Hematopoietic multipotent progenitor cell treated with erythropoietin and hydrocortisone succinate and interleukin-3 and kit ligand, for 6 days (in vitro differentiated cells): ENCODE measurements around the gene ACSS2.

Experiments
- DNase-seq: peaks from one replicate; pipeline ENCODE4 v3.0.0-alpha.2; 2015

The ACSS2 gene, protein sequence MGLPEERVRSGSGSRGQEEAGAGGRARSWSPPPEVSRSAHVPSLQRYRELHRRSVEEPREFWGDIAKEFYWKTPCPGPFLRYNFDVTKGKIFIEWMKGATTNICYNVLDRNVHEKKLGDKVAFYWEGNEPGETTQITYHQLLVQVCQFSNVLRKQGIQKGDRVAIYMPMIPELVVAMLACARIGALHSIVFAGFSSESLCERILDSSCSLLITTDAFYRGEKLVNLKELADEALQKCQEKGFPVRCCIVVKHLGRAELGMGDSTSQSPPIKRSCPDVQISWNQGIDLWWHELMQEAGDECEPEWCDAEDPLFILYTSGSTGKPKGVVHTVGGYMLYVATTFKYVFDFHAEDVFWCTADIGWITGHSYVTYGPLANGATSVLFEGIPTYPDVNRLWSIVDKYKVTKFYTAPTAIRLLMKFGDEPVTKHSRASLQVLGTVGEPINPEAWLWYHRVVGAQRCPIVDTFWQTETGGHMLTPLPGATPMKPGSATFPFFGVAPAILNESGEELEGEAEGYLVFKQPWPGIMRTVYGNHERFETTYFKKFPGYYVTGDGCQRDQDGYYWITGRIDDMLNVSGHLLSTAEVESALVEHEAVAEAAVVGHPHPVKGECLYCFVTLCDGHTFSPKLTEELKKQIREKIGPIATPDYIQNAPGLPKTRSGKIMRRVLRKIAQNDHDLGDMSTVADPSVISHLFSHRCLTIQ

DNA sequence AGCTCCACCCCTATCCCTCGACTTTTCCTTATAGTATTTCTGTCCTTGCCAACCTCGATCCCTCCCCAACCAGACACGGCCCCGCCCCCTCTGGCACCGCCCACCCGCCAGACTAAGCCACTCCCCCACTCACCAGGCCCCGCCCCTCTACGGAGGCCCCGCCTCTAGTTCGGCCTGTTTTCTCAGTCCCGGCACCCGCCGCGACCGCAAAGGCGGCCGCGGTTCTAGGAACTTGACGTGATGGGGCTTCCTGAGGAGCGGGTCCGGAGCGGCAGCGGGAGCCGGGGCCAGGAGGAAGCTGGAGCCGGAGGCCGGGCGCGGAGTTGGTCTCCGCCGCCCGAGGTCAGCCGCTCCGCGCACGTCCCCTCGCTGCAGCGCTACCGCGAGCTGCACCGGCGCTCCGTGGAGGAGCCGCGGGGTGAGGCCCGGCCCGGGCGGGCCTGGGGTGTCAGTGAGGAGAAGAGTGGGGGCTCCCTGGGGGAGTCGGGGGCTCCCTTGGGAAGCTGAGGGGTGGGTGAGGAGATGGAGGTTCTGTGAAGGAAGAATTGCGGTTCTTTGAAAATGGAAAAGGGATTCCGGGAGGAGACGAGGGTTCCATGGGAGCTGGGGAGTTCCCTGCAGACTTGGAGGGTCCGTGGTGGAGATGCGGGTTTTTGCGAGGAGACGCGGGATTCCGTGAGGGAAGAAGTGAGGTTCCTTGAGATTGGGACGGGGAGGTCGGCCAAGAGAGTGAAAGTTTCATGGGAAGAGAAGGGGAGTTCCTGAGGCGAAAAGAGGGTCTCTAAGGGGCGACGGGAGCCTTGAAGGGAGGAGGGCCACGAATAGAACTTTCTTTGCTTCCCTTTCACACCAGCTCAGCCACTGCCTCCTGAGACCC lies at the start of gene ACSS2:
TSS of gene ACSS2 (plus strand) at position 207 of the 877 bp plus-strand sequence. CDS start at position 241, 34 bp downstream.
- no peak for DNase-seq

DNA sequence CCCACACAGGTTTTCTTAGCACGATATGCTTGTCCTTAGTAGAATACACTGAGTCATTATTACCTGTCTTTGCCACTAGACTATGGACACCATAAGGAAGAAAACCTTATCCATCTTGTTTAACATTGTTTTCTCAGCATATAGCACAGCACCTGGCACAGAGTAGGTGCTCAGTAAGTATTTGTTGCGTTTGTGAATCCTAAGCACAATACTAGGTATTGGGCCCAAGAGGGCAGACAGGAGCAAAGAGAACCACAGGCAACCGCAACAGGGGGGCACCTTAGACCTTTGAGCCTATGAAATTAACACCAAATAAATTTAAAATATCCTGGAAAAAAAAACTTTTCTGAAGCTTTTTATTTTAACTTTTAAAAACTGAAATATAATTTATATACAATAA lies 47.2 kb upstream of the ACSS2 start:
- peak; percentile 20 for DNase-seq

DNA sequence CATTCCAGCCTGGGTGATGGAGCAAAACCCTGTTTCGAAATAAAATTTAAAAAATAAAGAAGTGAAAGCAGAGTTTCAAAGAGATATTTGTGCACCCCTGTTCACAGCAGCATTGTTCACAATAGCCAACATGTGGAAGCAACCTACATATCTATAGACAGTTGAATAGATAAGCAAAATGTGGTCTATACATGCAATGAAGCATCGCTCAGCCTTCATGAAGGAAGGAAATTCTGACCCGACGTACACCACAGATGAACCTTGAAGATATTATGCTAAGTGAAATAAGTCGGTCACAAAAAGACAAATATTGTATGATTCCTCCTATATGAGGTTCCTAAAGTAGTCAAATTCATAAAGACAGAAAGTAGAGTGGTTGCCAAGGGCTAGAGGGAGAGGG lies 44.5 kb upstream of the ACSS2 start:
- peak; percentile 76 for DNase-seq

DNA sequence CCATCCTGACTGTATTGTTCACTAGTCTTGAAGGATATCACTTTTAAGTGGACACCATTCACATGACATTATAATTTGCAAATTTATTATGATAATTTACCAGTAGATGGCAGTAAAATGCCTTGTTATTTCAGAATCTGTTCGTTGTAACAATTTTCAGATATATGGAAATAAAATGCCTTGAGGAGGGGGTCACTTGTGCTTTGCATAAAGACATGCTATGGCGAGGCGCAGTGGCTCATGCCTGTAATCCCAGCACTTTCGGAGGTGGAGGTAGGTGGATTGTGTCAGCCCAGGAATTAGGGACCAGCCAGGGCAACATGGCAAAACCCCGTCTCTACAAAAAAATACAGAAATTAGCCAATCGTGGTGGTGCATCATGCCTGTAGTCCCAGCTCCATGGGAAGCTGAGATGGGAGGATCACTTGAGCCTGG lies 41.9 kb upstream of the ACSS2 start:
- DNase-seq: peak; percentile 82

DNA sequence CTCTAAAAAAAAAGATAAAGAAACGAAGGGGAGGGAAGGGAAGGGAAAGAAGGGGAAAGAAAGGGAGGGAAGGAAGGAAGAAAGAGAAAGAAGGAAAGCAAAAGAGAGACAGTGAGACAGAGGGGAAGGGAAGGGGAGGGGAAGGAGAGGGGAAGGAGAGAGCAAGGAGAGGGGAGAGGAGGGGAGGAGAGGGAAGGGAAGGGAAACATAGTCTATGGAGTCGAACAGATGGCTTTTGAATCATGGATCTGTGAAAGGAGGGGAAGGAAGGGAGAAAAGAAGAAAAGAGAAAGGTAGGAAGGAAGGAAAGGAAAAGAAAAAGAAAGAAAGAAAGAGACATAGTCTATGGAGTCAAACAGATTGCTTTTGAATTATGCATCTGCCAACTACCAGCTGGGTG lies 34.3 kb upstream of the ACSS2 start:
- DNase-seq: no peak

DNA sequence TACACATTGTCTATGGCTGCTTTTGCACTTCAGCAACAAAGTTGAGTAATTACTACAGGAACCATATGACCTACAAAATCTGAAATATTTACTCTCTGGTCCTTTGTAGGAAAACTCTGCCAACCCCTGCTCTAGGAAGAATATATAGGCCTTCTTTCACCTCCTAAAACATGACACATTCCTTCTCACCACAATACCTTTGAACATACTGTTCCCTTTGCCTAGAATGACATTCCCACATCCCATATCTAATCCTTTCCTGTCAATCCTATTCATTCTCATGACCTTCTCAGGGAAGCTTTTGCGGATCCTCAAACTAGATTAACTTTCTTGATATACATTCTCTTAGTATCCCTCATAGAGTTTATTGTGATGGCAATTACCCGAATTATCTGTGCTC lies 33.0 kb upstream of the ACSS2 start:
- no peak for DNase-seq

DNA sequence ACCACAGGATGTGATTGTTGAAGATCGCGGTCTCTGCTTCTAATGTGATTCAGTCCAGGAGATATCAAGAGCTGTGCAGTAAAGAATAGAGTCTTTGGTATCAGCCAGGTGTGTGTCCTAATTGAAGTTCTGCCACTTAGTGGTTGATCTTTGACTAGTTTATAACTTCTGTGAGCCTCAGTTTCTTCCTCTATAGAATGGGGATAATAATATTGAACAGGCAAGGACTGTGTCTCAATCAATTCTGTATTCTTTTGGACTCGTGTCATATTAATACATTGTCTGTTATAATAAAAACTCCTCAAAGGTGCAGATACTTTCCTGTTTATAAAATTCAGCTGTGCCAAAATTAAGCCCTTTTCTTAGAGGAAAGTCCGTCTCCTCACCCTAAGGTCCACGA lies 27.8 kb upstream of the ACSS2 start:
- no peak for DNase-seq

DNA sequence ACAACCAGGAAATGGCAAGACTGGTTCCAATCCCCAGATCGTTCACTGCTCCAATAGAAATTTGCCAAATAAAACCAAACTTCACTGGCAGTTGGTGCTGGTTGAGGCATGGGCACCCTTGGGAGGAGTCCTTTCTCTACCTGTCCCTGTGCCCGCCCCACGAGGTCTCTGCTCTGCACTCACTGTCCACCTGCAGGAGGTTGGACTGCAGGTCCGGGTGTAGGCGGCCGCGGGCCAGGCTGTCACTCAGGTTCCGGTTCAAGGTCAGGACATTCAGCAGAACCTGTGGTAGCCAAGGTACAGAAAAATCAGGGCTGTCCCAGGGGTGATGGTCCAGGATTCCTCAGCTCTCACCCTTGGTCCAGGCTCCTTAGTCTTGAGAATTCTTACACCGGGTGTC lies 26.6 kb upstream of the ACSS2 start:
- DNase-seq: no peak

DNA sequence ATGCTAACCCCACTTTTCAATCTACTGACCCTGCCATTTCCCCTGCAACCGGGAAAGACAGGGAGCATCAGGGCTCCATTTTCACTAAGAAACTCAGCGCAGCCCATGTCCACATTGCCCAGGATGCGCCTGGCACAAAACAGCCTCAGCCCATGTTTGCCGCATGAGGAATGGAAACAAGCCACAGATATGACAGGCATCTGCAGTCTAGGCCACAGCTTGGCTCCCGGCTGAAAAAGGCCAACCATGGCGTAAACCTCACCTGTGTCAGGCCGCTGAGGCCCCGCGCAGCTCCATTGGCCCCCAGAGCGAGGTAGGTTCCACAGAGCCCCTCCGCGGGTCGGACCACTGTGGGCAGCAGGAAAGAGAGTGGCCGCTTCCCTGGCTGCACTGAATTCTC lies 25.4 kb upstream of the ACSS2 start:
- DNase-seq: no peak

DNA sequence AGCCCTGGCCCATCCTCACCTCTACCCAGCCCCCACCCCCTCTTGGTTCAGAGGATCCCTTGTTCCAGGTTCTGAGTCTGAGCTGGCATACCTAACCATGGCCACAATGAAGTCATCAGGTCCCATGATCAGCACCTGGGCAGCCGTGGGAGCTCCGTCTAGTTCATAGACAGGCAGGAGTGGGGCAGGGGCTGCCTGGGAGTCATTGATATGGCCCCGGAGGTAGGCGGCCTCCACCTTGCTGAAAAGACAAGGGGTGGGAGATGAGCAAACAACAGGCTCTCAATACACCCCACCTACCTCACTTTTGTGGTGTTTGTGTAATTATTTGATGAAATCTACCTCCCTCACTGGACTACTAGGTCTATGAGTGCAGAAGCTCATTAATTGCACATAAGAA lies 24.1 kb upstream of the ACSS2 start:
- no peak for DNase-seq

DNA sequence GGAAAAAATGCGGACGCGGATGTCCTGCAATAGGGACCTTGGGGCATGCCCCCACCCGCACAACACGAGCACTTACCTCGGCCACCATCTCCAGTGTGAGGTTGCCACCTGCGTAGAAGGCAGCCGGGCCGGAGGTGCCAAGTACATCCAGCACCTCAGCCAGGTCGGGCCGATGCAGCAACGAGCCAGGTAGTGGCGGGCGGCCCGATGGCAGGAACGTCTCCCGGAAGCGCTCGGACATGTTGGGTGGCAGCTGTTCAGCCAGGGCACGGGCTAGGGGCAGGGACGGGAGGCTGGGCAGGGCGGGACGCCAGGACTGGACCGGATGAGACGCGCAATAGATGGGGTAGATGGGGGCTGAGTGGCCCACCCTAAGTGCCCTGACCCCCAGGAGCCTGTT lies 17.0 kb upstream of the ACSS2 start:
- no peak for DNase-seq

DNA sequence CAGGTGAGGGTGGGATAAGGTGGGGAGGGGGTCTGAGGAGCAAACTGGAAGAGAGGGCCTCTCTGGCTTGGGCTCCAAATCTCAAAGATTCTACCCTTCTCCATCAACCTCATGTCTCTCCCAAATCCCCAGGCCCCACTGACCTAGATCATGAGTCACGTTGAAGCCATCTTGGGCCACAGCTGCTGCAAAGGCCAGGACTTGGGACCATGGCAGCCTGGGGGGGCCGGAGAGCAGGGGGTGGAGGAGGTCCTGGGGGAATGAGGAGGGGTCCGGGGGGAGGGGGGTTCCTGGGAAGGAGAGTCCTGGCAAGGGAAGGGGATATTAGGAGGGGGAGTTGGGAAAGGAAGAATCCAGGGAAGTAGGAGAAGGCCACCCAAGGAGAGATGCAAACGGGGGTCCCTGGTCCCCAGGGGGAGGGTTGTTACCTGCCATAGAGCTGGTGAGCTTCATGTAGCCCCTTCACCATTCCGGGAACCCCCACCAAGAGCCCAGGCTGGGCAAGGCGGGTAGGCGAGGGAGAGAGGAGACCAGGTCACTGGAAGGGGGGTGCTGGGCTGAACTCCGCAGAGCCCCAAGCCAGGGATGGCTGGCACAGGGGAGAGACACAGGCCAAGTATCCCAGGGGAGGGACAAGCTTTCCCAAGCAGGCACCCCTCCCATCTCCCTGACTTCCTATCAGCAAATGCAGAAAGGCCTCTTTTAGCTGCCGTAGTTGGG lies 16.4 kb upstream of the ACSS2 start:
- no peak for DNase-seq

DNA sequence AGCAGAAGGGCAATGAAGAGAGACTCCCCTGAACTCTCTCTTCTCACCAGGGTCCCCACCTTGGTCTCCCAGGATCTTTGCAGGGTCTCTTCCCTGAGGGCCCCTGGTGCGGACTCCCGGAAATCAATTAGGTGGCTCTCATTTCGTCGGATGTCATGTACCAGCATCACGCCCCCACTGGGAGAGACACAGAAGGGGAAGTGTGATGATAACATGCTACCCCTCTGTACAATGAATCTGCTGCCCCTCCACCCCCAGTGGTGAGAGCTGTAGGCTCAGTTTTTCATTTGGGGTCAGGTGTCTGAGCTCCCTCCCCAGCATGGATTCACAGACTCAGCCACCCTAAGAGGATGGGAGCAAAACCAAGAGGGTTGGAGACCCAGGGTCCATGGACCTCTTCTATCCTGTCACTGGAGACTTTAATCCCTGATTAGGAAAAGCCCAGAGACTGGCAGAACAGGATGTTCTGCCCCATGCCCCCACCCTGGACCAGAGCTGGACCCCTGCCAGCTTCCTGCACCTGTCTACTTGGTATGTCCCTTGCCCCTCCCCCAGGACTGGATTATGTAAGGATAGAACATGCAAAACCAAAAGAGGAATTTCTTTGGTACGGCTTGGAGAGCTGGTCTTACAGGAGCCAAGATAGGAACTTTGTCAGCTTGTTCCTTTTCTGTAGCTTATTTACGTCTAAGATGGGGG lies 14.9 kb upstream of the ACSS2 start:
- DNase-seq: no peak

DNA sequence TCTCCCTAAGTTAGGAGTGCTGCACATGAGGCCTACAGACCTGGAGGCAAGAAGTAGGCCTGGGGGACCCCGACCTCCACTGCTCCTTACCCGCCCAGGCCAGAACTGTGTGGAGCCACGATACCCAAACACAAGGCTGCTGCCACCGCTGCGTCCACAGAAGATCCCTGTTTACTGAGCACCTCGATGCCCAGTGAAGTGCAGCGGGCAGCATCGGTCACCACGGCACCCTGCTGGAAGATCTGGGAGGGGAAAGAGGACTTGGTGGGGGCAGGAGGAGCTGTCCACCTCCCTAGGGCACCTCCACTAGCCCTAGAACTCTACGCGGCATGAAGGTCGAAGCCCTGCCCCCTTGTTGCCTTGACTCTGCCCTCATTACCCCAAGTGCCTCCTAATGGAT lies 13.7 kb upstream of the ACSS2 start:
- no peak for DNase-seq

DNA sequence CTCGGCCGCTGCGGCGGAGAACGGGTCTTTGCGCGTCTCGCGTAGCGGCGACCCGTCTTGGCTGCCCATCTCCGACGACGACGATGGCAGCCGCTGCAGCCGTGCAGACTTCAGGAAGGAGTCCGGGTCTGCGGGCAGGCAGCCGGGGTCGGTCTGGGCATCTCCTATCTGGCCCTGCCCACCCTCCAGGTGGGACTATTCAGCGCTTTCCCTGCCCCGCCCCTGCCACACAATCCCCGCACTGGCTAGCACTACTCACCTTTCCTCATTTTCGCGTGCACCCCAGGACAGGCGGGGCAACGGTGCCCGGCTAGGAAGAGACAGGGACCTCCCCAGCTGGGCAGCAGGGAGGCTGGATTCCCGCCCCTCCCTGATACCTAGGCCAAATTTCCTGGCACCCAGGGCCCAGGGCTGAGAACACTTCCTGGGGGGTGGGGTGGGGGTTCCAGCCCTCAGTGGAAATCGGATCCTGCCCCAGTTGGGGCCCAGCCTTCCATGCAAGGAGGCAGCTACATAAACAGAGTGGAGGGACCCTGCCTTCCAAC lies 12.9 kb upstream of the ACSS2 start:
- no peak for DNase-seq

DNA sequence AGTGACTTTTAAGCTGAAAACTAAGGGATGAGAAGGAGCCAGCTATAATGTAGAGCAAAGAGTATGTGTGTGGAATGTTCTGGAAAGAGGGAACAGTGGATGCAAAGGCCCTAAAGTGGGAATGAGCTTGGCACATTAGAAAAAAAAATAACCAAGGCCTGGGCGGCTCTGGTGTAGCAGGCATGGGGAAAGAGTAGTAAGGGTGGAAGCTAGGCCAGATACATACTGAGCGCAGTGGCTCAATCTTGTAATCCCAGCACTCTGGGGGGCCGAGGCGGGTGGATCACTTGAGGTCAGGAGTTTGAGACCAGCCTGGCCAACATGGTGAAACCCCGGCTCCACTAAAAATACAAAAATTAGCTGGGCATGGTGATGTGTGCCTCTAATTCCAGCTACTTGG lies 12.2 kb upstream of the ACSS2 start:
- no peak for DNase-seq

DNA sequence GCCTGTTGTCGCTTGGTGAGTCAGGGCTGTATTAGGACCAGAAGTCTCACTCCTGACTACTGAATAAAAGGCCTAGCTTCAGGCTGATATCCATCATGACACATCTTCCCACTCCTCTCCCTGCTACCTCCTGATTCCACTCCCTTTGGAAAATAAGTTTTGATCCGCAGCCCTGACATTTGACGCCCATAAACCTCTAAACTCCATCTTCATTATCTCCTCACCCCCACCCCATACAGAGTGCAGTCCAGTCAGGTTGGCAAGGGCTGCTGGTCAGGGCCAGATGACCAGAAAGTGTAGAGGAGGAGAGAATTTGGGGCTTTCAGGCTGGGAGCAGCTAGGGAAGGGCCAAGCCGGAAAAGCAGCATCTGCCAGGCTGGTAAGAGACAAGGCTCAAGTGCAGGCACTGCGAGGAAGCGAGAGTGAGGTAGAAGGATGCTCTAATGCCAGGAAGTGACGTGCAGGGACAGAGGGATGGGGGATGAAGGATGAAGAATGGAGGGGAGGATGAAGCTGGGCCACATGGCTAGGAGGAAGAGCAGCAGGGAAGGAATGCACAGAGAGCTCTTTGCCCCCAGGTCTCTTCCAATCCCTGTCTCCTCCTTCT lies 5.0 kb upstream of the ACSS2 start:
- no peak for DNase-seq

DNA sequence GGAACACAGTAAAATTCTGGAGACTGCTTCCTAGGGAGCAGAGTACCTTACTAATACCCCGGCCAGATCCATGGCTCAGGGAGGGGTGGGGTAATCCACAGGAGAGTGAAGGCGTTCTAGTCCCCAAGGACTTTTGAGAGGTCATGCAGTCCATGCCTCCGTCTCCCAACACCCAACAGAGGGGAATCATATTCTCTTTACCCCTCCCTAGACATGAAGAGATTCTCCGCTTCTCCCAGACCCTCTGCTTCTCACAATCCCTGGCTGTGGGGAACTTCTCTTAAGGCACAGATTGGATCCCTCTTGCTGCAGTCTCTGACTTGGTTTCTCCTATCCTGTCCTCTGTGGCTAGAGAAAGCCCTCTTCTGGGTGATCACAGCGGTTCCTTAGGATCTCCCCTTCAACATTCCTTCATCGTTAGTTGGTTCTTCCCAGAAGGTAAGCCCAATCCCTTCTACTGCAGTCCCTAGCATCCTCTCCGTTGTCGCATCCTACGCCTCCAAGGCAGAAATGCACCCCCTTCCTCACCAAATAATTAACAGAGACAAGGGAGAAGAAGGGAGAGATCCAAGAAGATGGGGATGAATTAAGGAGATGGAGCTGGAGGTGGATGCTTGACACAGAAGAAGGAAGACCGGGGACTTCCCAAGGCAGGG lies 4.3 kb upstream of the ACSS2 start:
- no peak for DNase-seq

DNA sequence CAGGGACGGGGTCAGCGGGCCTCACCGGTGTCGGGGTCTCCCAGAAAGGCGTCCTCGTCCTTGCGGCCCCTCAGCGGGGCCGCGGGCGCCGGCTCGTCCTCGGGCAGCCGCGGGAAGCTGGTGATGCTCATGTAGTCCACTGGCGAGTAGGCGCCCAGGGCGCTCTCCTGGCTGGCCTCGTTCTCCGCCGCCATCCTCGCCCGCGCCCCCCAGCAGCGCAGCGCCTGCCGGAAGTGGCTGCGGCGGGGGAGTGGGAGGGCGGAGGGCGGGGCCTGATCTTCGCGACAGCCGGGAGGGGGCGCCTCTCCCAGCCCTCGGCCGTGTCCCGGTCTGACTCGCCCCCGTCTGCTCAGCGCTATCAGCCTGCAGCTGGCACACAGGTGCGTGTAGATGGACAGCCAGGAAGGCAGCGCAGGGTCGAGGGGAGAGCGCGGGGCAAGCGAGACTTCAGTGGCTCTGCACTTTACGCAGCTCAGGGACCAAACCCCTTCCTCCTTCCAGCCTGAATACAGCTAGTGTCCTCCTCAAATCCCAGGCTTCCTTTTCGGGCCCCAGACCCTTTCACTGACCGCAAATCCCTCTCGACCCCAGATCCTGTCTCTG lies 3.7 kb upstream of the ACSS2 start, which contains the start of gene GGT7:
TSS of gene GGT7 (minus strand) at position 235 of the 603 bp plus-strand sequence. CDS start at position 194, 41 bp downstream.
- peak; percentile 86 for DNase-seq

DNA sequence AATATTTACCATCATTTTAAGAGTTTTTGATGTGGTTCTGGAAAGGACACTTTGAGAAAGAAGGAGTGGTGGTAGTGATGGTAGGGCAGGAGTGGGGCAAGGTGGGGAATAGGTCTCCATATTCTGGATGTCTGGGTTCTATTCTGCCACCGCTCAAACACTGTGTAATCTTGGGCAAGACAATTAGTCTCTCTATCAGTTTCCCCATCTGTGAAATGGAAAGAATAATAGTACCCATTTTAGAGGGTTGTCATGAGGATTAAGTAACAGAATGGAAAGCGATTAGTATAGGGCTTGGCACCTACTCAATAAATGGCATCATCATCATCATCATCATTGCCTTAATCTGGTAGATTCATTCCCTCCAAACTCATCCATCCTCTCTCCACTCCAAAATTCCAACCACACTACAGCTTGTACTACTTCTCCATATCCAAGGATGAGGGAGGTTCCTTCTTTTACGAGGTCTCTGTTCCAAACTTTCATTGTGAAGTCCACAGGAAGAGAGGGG lies 2.8 kb upstream of the ACSS2 start:
- no peak for DNase-seq
